HepG2 (cell line): ENCODE data around the gene E2F1. TPM values are rescaled to one million over a fixed set of nuclear protein-coding genes. Genes with fewer than 3 reads are reported as not detected.

Experiments
- ATAC-seq: fragments of 200-7000 bp; cut with Tn5 transposase; 3 replicates; pipeline ENCODE4 v1.9.1; 2020; ENCODE audit warnings: mild to moderate bottlenecking, moderate library complexity
- BruUV-seq: library from RNA; stranded (reverse); fragments of 400-500 nt; replicated peaks from 2 replicates; lab custom pipeline; 2021; lab: Mats Ljungman, UMichigan
- CTCF ChIA-PET: fragments of 300-600 bp; formaldehyde crosslinking; extraction: SDS; loops from one replicate; lab custom pipeline; 2021; ENCODE audit warnings: low total read pairs, inconsistent platforms, low intra/inter-chr PET ratio; lab: Yijun Ruan, JAX
- POLR2A ChIA-PET: fragments of 350-600 bp; sonication (Branson Sonifier 250); formaldehyde crosslinking; loops from one replicate; lab custom pipeline; 2020; ENCODE audit warnings: antibody characterized with exemption, inconsistent platforms; lab: Yijun Ruan, JAX
- DNase-seq: peaks from one replicate; pipeline ENCODE4 v3.0.0-alpha.2; 2015; ENCODE audit warnings: low spot score
- FAIRE-seq: peaks from 3 replicates; lab custom pipeline; 2011; peaks lifted over from hg19 to GRCh38; lab: Jason Lieb, UNC
- H2AFZ ChIP-seq: one replicate; pipeline ENCODE4 v1.6.1; 2011; ENCODE audit warnings: low read length, inconsistent platforms
- H3K27ac ChIP-seq: fragments of 300-600 bp; 3 replicates; pipeline ENCODE4 v1.8.0; 2011; ENCODE audit warnings: mixed run types, mild to moderate bottlenecking, mixed read lengths, low read length, inconsistent platforms; ENCODE audit not compliant: insufficient read depth; ENCODE audit errors: extremely low read length
- H3K27me3 ChIP-seq, 2 experiments: fragments of 200-600 bp in 1 of 2; 2 replicates in 1 of 2; 3 replicates in 1 of 2; pipeline versions ENCODE4 v1.6.0 to v1.8.0; 2011; ENCODE audit warnings: low read length in 2 of 2, mild to moderate bottlenecking in 2 of 2, moderate library complexity in 2 of 2, inconsistent platforms in 1 of 2; ENCODE audit not compliant: insufficient read depth in 2 of 2, control insufficient read depth in 1 of 2
- H3K36me3 ChIP-seq, 2 experiments: fragments of 200-600 bp in 1 of 2; replicated peaks in 1 of 2; 2 replicates in 1 of 2; 3 replicates in 1 of 2; pipeline versions ENCODE4 v1.5.1 to v1.8.0; 2011; ENCODE audit warnings: low read length in 2 of 2, inconsistent platforms in 1 of 2; ENCODE audit not compliant: insufficient read depth in 2 of 2, control insufficient read depth in 1 of 2
- H3K4me1 ChIP-seq: 2 replicates; pipeline ENCODE4 v1.5.1; 2012; ENCODE audit warnings: low read length, inconsistent platforms; ENCODE audit not compliant: insufficient read depth
- H3K4me2 ChIP-seq: 2 replicates; pipeline ENCODE4 v1.6.0; 2011; ENCODE audit warnings: low read depth, low read length, inconsistent platforms
- H3K4me3 ChIP-seq, 3 experiments: fragments of 200-600 bp in 1 of 3; sonication (generic), shearing (Covaris generic) in 1 of 3; replicated peaks in 1 of 3; 2 replicates each; pipeline ENCODE4 v1.5.1; 2011 to 2016; ENCODE audit warnings: low read length in 3 of 3, inconsistent platforms in 2 of 3, low read depth in 2 of 3, mild to moderate bottlenecking in 2 of 3, control low read depth in 1 of 3, mixed read lengths in 1 of 3; ENCODE audit not compliant: insufficient read depth in 1 of 3
- H3K79me2 ChIP-seq: one replicate; pipeline ENCODE4 v1.6.1; 2011; ENCODE audit warnings: low read length, inconsistent platforms; ENCODE audit not compliant: insufficient read depth
- H3K9ac ChIP-seq: 2 replicates; pipeline ENCODE4 v1.6.0; 2011; ENCODE audit warnings: mild to moderate bottlenecking, low read depth, low read length, inconsistent platforms; ENCODE audit not compliant: insufficient read depth
- H3K9me3 ChIP-seq: 2 replicates; pipeline ENCODE4 v1.5.1; 2012; ENCODE audit warnings: mild to moderate bottlenecking, low read length
- H4K20me1 ChIP-seq: 2 replicates; pipeline ENCODE4 v1.6.0; 2011; ENCODE audit warnings: inconsistent platforms, mild to moderate bottlenecking, low read length, moderate library complexity; ENCODE audit not compliant: insufficient read depth
- ADNP ChIP-seq: sonication (generic); formaldehyde crosslinking; IDR thresholded peaks from 2 replicates; pipeline ENCODE4 v1.4.0; 2020; ENCODE audit warnings: missing genetic modification reagents
- CENPX ChIP-seq: sonication (generic); formaldehyde crosslinking; IDR thresholded peaks from 2 replicates; pipeline ENCODE4 v1.9.0; 2021; ENCODE audit warnings: mild to moderate bottlenecking, missing genetic modification reagents, moderate library complexity
- EHMT2 ChIP-seq: fragments of 200-600 bp; sonication (generic); IDR thresholded peaks from 2 replicates; pipeline ENCODE4 v1.7.0; 2017; ENCODE audit warnings: antibody characterized with exemption, low read depth, low read length, borderline replicate concordance
- HDAC6 ChIP-seq: fragments of 200-600 bp; sonication (generic); IDR thresholded peaks from 2 replicates; pipeline ENCODE4 v1.7.0; 2017; ENCODE audit warnings: mild to moderate bottlenecking, antibody characterized with exemption, low read length, low read depth
- MTF2 ChIP-seq: sonication (generic); formaldehyde crosslinking; IDR thresholded peaks from 2 replicates; pipeline ENCODE4 v1.5.0; 2020; ENCODE audit warnings: missing genetic modification reagents, borderline replicate concordance
- NFKBIZ ChIP-seq: IDR thresholded peaks from 2 replicates; pipeline ENCODE4 v1.6.1; 2018; ENCODE audit warnings: missing genetic modification reagents, missing compliant biosample characterization
- PHF21A ChIP-seq: sonication (generic); formaldehyde crosslinking; IDR thresholded peaks from 2 replicates; pipeline ENCODE4 v1.5.0; 2020; ENCODE audit warnings: mild to moderate bottlenecking, missing genetic modification reagents
- PITX1 ChIP-seq: sonication (generic); formaldehyde crosslinking; IDR thresholded peaks from 2 replicates; pipeline ENCODE4 v1.5.1; 2020; ENCODE audit warnings: mild to moderate bottlenecking, missing genetic modification reagents
- POLR2AphosphoS2 ChIP-seq: IDR thresholded peaks from 2 replicates; pipeline ENCODE4 v1.6.1; 2011; ENCODE audit warnings: low read depth, low read length, improper control_type of control experiment
- RAD21 ChIP-seq: fragments of 450-650 bp; formaldehyde crosslinking; IDR thresholded peaks from 2 replicates; pipeline ENCODE4 v1.5.0; 2020; ENCODE audit warnings: mild to moderate bottlenecking
- RELA ChIP-seq: sonication (generic); formaldehyde crosslinking; IDR thresholded peaks from 2 replicates; pipeline ENCODE4 v1.4.0; 2020; ENCODE audit warnings: missing genetic modification reagents
- SMARCC2 ChIP-seq: fragments of 450-650 bp; IDR thresholded peaks from 2 replicates; pipeline ENCODE4 v1.6.1; 2017; ENCODE audit warnings: antibody characterized with exemption, mild to moderate bottlenecking
- SMARCE1 ChIP-seq: fragments of 450-650 bp; IDR thresholded peaks from 2 replicates; pipeline ENCODE4 v1.6.1; 2017; ENCODE audit warnings: borderline replicate concordance
- SUZ12 ChIP-seq: fragments of 150-350 bp; IDR thresholded peaks from 2 replicates; pipeline ENCODE4 v1.6.1; 2014; ENCODE audit warnings: low read depth, low read length
- TARDBP ChIP-seq: sonication (generic); formaldehyde crosslinking; IDR thresholded peaks from 2 replicates; pipeline ENCODE4 v1.8.0; 2022; ENCODE audit warnings: mild to moderate bottlenecking, missing genetic modification reagents
- ZBTB1 ChIP-seq: sonication (generic); formaldehyde crosslinking; IDR thresholded peaks from 2 replicates; pipeline ENCODE4 v1.4.0; 2020; ENCODE audit warnings: missing genetic modification reagents, borderline replicate concordance
- ZKSCAN1 ChIP-seq: fragments of 150-350 bp; IDR thresholded peaks from 2 replicates; pipeline ENCODE4 v1.6.1; 2014; ENCODE audit warnings: low read length
- ZNF44 ChIP-seq: sonication (generic); formaldehyde crosslinking; IDR thresholded peaks from 2 replicates; pipeline ENCODE4 v1.5.1; 2020; ENCODE audit warnings: mild to moderate bottlenecking, missing genetic modification reagents
- ZNF549 ChIP-seq: sonication (generic); formaldehyde crosslinking; IDR thresholded peaks from 2 replicates; pipeline ENCODE4 v1.5.0; 2020; ENCODE audit warnings: missing genetic modification reagents
- ZNF589 ChIP-seq: sonication (generic); formaldehyde crosslinking; conservative IDR thresholded peaks from 2 replicates; pipeline ENCODE4 v1.8.0; 2022; ENCODE audit warnings: mild to moderate bottlenecking, moderate library complexity, missing genetic modification reagents
- WGBS: methylation state at CpG from one replicate; pipeline ENCODE4 v1.1.6; 2017; ENCODE audit warnings: low lambda C conversion rate; 5-methylcytosine and 5-hydroxymethylcytosine counted together
- in situ Hi-C: cut with HindIII; loops from 2 replicates; pipeline ENCODE4 v1.10.0; 2017; ENCODE audit warnings: low pct_unique_long_range_greater_than_20kb; ENCODE audit not compliant: extremely low pct_ligation_motif_present
- intact Hi-C: fragments of 100-400 bp; cut with micrococcal nuclease; formaldehyde crosslinking; loops from one replicate; pipeline ENCODE4 v1.10.0; 2022; ENCODE audit not compliant: unreplicated experiment
- polyA plus RNA-seq, 8 experiments: library from polyadenylated mRNA; depleted of rRNA in 3 of 8; stranded (reverse) in 7 of 8; unstranded in 1 of 8; fragments of >200 nt; fragmentation: Illumina TruSeq in 4 of 8; extraction: Trizol in 4 of 8; gene quantifications; 2 replicates each; pipeline versions ENCODE4 v1.2.1 to v1.2.3, GENCODE V29; 2011 to 2016; ENCODE audit warnings: low read depth in 4 of 8, missing spikeins in 1 of 8, mixed read lengths in 1 of 8; ENCODE audit not compliant: insufficient read depth in 1 of 8
- total RNA-seq, 5 experiments: library from RNA; depleted of rRNA; stranded (reverse); fragments of >200 nt; fragmentation: Illumina TruSeq; extraction: Trizol; gene quantifications; 2 replicates each; pipeline ENCODE4 v1.2.3, GENCODE V29; 2016; ENCODE audit warnings: low read depth in 1 of 5
- TF ChIP-seq, protein P1 (sequence below): sonication (generic); formaldehyde crosslinking; IDR thresholded peaks from 2 replicates; pipeline ENCODE4 v1.8.0; 2022; ENCODE audit warnings: mild to moderate bottlenecking, missing genetic modification reagents, borderline replicate concordance
- TF ChIP-seq, protein P2 (sequence below): sonication (generic); formaldehyde crosslinking; IDR thresholded peaks from 2 replicates; pipeline ENCODE4 v1.5.1; 2020; ENCODE audit warnings: mild to moderate bottlenecking, missing genetic modification reagents, moderate library complexity

The E2F1 gene
- total and polyA plus RNA-seq, 2 of the 13 experiments (the other 11 are each of a cell fraction or from before 2014, with no cell fraction given), result 25.5 to 39.4 TPM

DNA sequence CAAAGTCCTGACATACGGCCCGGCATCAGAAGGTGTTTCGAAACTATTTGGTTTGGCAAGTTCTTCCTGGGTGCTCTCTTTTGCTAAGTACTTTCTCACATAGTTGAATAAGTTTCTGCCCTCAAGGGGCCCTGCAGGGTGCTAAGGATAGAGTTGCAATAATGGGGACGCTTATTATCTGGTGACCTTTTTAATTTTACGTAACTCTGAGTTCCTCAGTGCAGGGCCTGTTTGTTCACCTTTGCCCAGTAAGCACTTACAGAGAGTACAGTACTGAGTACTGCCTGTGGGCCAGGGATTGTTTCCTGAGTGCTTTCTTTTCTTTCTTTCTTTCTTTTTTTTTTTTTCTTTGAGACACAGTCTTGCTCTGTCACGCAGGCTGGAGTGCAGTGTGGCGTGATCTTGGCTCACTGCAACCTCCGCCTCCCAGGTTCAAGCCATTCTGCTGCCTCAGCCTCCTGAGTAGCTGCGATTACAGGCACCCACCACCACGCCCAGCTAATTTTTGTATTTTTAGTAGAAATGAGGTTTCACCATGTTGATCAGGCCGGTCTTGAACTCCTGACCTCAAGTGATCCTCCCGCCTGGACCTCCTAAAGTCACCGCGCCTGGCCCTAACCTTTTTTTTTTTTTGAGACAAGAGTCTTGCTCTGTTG, 38.4 kb upstream of the E2F1 start:
- POLR2A ChIA-PET, result no interaction called here
- no TSS peak for BruUV-seq
- ATAC-seq, result peak; percentile 78
- no peak for TF ChIP-seq SMARCC2
- TF ChIP-seq CENPX, result no peak
- no peak for TF ChIP-seq MTF2 (CRISPR knock-in tag)
- no peak for TF ChIP-seq NFKBIZ (CRISPR knock-in tag)
- TF ChIP-seq, protein P1, sequence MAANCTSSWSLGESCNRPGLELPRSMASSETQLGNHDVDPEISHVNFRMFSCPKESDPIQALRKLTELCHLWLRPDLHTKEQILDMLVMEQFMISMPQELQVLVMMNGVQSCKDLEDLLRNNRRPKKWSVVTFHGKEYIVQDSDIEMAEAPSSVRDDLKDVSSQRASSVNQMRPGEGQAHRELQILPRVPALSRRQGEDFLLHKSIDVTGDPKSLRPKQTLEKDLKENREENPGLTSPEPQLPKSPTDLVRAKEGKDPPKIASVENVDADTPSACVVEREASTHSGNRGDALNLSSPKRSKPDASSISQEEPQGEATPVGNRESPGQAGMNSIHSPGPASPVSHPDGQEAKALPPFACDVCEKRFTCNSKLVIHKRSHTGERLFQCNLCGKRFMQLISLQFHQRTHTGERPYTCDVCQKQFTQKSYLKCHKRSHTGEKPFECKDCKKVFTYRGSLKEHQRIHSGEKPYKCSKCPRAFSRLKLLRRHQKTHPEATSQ (CRISPR knock-in tag), result peak; percentile 39; the same call in 1 of the 2 replicates
- no peak for TF ChIP-seq POLR2AphosphoS2
- no peak for TF ChIP-seq RAD21 (CRISPR knock-in tag)
- TF ChIP-seq ZNF589, result no peak
- no peak; the same call in none of the 2 replicates for TF ChIP-seq ADNP
- no peak for TF ChIP-seq RELA
- peak; percentile 34; the same call in 1 of the 2 replicates for TF ChIP-seq PITX1 (CRISPR knock-in tag)
- peak; percentile 77; the same call in 1 of the 2 replicates for TF ChIP-seq TARDBP
- TF ChIP-seq SMARCE1, result no peak
- TF ChIP-seq ZKSCAN1, result no peak
- TF ChIP-seq ZNF44, result no peak
- no peak for TF ChIP-seq HDAC6
- TF ChIP-seq PHF21A (CRISPR knock-in tag), result peak; percentile 73; the same call in 1 of the 2 replicates
- TF ChIP-seq EHMT2, result no peak
- no peak for TF ChIP-seq SUZ12
- TF ChIP-seq, protein P2, sequence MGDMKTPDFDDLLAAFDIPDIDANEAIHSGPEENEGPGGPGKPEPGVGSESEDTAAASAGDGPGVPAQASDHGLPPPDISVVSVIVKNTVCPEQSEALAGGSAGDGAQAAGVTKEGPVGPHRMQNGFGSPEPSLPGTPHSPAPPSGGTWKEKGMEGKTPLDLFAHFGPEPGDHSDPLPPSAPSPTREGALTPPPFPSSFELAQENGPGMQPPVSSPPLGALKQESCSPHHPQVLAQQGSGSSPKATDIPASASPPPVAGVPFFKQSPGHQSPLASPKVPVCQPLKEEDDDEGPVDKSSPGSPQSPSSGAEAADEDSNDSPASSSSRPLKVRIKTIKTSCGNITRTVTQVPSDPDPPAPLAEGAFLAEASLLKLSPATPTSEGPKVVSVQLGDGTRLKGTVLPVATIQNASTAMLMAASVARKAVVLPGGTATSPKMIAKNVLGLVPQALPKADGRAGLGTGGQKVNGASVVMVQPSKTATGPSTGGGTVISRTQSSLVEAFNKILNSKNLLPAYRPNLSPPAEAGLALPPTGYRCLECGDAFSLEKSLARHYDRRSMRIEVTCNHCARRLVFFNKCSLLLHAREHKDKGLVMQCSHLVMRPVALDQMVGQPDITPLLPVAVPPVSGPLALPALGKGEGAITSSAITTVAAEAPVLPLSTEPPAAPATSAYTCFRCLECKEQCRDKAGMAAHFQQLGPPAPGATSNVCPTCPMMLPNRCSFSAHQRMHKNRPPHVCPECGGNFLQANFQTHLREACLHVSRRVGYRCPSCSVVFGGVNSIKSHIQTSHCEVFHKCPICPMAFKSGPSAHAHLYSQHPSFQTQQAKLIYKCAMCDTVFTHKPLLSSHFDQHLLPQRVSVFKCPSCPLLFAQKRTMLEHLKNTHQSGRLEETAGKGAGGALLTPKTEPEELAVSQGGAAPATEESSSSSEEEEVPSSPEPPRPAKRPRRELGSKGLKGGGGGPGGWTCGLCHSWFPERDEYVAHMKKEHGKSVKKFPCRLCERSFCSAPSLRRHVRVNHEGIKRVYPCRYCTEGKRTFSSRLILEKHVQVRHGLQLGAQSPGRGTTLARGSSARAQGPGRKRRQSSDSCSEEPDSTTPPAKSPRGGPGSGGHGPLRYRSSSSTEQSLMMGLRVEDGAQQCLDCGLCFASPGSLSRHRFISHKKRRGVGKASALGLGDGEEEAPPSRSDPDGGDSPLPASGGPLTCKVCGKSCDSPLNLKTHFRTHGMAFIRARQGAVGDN (CRISPR knock-in tag), result peak; percentile 32; the same call in 1 of the 2 replicates
- no peak for TF ChIP-seq ZBTB1 (CRISPR knock-in tag)
- TF ChIP-seq ZNF549 (CRISPR knock-in tag), result no peak

More for the DNA sequence above, 38.4 kb upstream of the E2F1 start:
- CTCF ChIA-PET, result no interaction called here
- Histone ChIP-seq H4K20me1 (no peaks in the 10 kb centered on the region), H3K9me3 (no peaks in the 10 kb centered on the region), H3K9ac (peak overlapping the region; percentile 42), H3K79me2 (no peaks in the 10 kb centered on the region), H3K4me3 (peak overlapping the region in 2 of 3 experiments; percentile 33 to 53; a peak in 5 of 6 replicates), H3K4me1 (peaks cover 75% of the 10 kb centered on the region), H3K27me3 (no peaks in the 10 kb centered on the region), H3K27ac (peak overlapping the region; percentile 69), H3K4me2 (peak overlapping the region; percentile 76), H2AFZ (peak overlapping the region; percentile 77), H3K36me3 (no peaks in the 10 kb centered on the region)
- DNase-seq (peak; percentile 91), FAIRE-seq (peak; percentile 84)
- intact Hi-C loops (loop anchor here (2.0 kb wide), 1 partner anchor 38 kb away; the partner anchor contains the start of gene E2F1), in situ Hi-C loops (no loop called here)
- WGBS, result 13% methylated on average over 14 of the region's 14 CpGs
